Activated T-cell treated with anti-CD3 and anti-CD28 coated beads for 4 hours (primary cell): ENCODE results near the gene BMPR1A.

Source experiments
- DNase-seq: peaks from one replicate; pipeline ENCODE4 v3.0.0-alpha.2; 2020

The BMPR1A gene

GRCh38 chr10:86756511-86757112, at the start of gene BMPR1A:
BMPR1A (plus strand) TSS chr10:86756619; CDS start chr10:86876019, 119,400 bp downstream.
- no peak for DNase-seq

- DNase-seq: no peak
Observed at GRCh38 chr10:86706977-86707376, 49.4 kb upstream of the BMPR1A start.

DNA sequence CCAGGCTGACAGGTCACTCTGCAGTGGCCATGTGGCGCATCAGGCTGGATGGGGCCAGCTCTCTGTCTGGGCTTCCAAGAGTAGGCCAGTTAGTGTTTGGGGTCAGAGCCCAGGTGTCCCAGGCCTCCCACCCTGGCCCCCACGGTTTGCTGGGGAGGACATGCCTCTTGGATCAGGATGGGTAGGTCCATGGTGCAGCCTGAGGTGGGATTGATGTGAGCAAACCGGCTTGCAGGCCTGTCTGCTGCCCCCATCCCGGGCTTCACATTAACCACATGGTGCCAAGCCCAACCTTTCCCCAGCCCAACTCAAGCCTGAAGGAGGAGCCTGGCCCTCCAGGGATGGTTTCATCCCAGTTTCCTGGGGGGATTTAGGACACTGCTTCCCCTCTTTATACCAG, 48.9 kb upstream of the BMPR1A start:
- no peak for DNase-seq

- DNase-seq: no peak
Observed at GRCh38 chr10:86708068-86708782, 48.2 kb upstream of the BMPR1A start.

GRCh38 chr10:86708783-86709380, 47.5 kb upstream of the BMPR1A start:
- DNase-seq: no peak

GRCh38 chr10:86709396-86710185, 46.8 kb upstream of the BMPR1A start:
- no peak for DNase-seq

DNA sequence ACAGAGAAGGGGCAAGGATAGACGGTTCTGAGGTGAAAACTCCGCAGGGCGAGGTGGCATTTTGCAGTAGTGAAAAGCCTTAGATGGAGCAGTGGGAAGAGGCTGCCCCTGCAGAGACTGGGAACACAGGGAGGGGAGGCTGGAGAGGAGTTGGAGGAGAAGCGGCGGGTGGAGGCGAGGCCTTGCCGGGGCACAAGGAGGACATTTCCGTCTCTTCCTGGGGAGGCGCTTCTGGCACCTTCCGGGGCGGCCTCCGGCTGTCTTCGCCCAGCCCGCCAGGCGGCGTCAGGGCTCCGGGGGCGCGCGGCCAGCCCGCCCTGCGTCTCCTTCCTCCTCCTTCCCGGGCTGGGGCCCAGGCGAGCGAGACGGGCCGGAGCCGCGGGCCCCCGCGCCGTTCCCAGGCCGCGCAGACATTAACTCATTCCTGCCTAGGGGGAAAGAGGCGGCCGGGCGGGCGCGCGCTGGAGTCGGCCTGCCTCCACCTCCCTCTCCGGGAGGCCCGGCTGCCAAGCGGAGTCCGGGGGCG, 45.4 kb upstream of the BMPR1A start:
- peak; percentile 72 for DNase-seq

GRCh38 chr10:86711513-86712316, 44.7 kb upstream of the BMPR1A start:
- DNase-seq: peak; percentile 25

GRCh38 chr10:86712317-86712707, 44.1 kb upstream of the BMPR1A start:
- no peak for DNase-seq

GRCh38 chr10:86715156-86715795, 41.1 kb upstream of the BMPR1A start:
- no peak for DNase-seq

DNA sequence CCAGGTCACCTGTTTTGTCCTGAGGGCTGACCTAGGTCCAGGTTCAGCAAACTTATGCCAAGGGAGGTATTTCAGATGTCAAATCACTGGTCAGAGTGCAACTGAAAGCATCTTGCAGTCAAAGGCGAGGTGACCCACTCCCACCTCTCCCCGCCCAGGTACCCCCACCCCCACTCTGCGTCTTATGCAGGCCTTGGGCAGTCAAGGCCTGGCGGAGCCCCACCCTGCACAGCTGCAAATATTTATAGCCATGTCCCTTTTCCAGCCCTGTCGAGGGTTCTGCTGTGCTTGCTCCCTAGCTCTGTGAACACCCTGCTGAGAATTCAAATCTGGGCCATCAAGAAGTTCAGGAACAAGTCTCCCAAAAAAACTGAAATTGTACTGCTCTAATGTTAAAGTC, 40.6 kb upstream of the BMPR1A start:
- no peak for DNase-seq

DNA sequence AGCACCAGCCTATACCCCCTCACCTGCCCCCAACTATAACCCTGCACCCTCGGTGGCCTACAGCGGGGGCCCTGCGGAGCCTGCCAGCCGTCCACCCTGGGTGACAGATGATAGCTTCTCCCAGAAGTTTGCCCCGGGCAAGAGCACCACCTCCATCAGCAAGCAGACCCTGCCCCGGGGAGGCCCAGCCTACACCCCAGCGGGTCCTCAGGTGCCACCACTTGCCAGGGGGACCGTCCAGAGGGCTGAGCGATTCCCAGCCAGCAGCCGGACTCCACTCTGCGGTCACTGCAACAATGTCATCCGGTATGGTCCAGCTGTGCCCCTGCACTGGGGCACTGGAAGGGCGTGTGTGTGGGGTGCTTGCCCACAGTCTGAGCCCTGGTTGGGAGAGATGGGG, 40.0 kb upstream of the BMPR1A start:
- DNase-seq: no peak

DNA sequence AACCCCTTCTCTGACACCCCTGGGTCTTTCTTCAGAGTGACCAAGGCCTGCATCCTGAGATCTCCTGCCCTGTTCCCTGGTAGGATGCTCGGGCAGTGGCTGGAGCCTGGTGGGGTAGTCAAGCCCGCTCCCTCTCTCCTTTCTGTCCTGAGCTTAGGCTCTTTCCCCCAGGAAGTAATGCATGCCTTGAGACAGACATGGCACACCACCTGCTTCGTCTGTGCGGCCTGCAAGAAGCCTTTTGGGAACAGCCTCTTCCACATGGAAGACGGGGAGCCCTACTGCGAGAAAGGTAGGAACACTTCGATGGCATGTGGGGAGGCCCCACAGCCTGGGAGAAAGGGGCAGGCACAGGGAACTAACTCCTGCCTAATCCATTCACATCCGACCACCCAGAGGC, 37.9 kb upstream of the BMPR1A start:
- no peak for DNase-seq

GRCh38 chr10:86721232-86721631, 35.2 kb upstream of the BMPR1A start:
- no peak for DNase-seq

- no peak for DNase-seq
Observed at GRCh38 chr10:86723009-86723408, 33.4 kb upstream of the BMPR1A start.

GRCh38 chr10:86724445-86724844, 32.0 kb upstream of the BMPR1A start:
- no peak for DNase-seq

DNA sequence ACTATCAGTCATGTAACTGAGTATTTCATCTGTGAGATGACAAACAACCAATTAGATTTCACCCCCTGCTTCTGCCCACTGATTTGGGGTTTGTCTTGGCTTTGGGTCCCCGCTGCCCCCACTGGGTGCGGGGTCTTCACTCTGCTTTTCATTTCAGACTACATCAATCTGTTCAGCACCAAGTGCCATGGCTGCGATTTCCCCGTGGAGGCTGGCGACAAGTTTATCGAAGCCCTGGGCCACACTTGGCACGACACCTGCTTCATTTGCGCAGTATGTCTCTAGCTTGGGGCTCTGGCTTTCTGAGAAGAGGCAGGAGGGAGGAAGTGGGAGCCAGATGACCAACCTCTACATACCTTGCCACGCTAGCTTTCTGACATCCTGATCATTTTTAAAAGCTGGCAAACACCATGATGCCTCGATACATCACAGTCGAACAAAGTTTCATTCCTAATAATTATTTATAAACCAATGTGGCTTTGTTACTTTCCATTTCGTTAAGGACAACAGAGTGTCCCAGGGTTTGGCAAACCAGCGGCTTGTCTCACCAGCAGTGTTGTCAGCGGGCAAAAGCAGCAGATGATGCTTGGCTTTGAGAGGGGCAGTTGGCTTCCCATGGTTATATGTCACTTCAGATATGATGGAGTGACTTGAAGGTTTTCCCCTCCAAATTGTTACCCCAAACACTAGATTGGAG, 30.3 kb upstream of the BMPR1A start:
- DNase-seq: no peak

- no peak for DNase-seq
Observed at GRCh38 chr10:86726677-86726999, 29.8 kb upstream of the BMPR1A start.

DNA sequence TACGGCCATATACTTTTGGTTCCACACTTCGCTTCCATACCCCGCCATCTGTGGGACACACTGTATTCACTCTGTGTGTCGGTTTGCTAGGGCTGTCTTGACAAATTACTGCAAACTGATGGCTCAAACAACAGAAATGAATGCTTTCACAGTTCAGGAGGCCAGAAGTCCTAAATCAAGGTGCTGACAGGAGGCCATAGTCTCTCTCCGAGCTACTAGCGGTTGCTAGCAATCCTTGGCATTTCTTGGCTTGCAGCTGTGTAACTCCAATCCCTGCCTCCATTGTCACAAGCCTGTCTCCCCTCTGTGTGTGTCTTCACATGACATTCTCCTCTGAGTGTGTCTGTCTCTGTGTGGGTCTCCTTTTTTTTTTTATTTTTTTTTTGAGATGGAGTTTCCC, 28.9 kb upstream of the BMPR1A start:
- DNase-seq: no peak

- DNase-seq: no peak
Observed at GRCh38 chr10:86728056-86728455, 28.4 kb upstream of the BMPR1A start.

DNA sequence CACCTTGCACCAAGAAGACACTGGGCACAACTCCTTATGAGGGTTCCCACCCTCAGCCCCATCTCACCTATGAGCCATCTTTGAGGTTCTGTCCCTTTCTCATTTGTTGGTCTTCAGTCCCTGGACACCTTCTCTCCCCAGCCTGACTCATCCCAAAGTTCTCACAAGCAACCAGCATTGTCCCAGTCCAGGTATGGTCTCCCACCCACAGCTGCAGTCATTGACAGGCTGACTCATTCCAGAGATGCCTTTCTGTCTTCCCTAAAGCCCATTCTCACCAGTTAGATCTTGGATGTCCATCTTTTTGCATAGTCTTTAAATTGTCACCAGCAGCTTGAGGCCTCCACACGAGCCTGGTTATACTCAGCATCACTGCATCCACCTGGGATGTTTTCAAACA, 26.7 kb upstream of the BMPR1A start:
- DNase-seq: no peak

DNA sequence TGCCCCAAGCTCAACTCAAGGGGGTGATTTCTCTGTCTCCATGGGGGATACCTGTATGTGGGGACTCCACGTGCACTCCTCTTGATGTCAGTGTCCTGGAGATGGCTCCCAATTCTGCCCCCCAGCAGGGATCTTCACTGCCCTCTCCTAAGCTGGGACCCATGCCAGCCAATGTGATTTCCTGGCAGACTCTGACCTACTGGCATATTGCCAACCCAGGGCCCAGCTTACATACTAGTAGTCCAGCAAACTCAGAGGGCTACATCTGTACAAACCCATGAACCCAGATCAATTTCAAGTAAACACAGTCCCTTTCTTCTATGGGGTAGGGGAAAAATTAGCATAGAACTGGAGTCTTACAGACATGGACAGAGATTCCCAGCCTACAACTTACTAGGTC, 26.2 kb upstream of the BMPR1A start:
- DNase-seq: no peak
